ENCODE results near the gene HOXC9.
"Not testable (repeated sequence)": the region's sequence is repeated elsewhere in the genome, so short reads cannot be mapped to it uniquely, and the experiment has no call there.

The HOXC9 gene

GRCh38 chr12:54040148-54040494, 40.2 kb downstream of the HOXC9 start:
- no peak for DNase-seq (ENCODE audit: low read depth in 2 of 2)

DNA sequence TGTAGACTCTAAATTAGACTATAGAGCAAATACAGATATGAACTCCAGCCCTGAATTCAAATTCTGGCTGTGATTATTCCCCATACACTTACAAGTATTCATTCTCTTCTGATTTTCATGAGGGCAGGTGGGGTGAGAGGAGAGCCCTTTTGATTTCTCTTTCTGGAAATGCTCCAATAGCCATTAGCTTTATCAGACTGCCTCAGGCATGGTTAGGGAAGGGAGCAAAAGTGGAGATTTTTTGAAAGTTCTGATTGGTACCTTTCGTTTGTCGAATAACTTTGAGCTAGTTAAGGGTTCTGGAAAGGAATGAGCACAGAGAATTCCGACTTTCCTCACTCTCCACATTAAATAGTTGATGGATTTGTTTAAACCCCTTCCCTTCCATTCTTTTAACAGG, 40.7 kb downstream of the HOXC9 start:
- DNase-seq (ENCODE audit: low read depth in 2 of 2) = no peak

DNA sequence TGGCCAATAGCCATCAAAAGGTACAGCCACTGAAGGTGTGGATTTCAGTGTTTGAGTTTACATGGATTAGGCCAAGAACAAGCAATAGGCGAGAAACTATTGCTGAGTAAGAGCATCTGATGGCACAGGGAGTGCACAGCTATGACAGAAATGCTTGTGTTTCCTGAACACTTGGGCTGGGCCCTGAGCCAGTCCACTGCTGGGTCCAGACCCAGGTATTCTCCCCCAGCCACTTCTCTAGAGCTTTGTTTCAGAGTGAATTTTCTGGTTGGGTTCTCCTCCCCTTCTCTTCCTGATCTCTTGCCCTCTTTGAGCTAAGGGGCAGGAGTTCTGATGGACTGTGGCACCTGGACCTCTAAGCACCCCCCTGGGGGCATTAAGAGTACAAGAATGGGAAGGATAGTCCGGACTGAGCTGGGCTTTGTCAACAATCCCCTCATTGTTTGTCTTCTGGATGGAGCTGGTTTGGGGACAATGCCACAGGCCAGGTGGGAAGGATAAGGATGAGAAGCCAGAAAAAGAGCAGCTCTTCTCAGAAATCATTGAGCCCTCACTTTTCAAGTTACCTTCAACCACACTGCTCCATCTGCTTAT, 41.2 kb downstream of the HOXC9 start:
- DNase-seq (ENCODE audit: low read depth in 2 of 2) = no peak

- DNase-seq (ENCODE audit: low read depth in 2 of 2) = not testable (repeated sequence)
Observed at GRCh38 chr12:54042033-54042432, 42.1 kb downstream of the HOXC9 start.

- no peak for DNase-seq (ENCODE audit: low read depth in 2 of 2)
Observed at GRCh38 chr12:54042970-54043853, 43.3 kb downstream of the HOXC9 start.

DNA sequence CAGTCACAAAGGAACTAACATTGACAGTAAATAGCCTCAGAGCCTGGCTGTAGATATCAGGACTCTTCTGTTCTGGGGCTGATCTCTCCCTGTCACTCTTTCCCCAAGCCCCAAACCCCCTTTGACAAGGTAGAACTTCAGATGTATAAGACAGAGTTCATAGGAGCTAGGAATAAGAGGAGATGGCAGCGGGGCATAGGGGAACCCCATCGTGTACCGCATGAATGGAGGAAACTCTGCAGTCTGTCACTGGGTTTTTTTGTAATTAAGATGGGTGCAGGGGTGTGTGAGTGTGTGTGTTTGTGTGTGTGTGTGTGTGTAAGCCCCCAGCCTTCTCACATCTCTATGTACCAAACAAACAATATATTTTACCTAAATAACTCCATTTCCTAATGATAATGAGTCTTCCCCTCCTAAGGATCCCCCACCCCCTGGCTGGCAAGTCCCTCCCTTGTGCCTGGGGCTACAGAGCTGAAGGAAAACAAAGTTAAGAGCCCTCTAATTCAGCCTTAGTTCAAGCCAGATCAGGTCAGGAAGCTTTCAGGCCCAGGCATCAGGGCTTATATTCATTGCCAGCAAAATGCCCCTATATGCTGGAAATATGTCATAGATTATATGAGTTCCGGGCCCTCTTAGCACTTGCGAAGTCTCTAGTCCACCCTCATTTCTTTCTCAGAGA, 44.6 kb downstream of the HOXC9 start:
- no peak for DNase-seq (ENCODE audit: low read depth in 2 of 2)

DNA sequence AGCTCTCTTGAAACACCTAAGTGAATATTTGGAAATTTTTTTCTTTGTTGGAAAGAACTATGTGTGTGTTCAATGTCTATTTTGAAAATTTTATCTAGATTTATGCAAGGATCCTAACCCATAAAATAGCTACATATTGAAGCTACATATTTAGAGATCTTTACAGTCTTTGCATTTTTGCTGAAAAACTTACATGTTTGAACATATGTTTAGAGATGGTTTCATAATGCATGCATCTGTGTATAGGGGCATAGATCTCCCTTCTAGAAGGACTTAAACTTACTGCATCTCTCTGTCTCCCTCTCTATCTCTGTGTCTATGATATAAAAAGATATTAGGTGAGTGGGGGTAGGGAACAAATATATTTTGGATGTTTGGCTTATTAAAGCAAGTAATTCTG, 45.4 kb downstream of the HOXC9 start:
- DNase-seq (ENCODE audit: low read depth in 2 of 2) = no peak

DNA sequence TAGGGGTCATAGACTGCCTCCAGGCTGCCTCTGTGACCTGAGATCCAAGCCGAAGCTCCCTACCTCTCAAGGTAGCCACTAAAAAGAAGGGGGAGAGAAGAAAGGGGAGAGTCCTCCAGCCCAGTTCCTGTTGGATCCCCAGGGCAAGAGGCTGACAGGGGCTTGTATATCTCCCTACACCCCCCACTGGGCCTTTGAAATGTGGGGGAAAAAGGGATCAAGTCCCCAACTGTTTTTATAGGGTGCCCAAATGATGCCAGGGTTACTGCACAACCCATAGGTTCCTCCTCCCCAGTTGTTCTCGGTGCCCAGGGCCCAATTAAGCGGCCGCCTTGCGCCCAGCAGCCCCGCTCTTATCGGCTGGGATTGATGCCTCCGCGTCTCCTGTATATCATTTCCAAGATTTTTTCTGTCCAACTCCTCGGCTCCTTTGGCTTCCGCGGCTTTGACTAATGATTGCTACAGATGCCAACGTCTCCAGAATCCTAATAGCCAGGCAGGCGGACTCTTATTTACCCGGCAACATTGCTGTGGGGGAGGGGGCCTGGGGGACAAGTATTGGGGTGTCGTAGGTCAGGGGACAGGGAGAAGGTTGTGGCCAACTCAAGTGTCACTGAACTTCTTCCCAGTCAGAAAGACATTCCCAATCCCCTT, 46.0 kb downstream of the HOXC9 start:
- DNase-seq (ENCODE audit: low read depth in 2 of 2) = no peak

GRCh38 chr12:54046809-54047159, 46.8 kb downstream of the HOXC9 start:
- DNase-seq (ENCODE audit: low read depth in 2 of 2) = no peak

DNA sequence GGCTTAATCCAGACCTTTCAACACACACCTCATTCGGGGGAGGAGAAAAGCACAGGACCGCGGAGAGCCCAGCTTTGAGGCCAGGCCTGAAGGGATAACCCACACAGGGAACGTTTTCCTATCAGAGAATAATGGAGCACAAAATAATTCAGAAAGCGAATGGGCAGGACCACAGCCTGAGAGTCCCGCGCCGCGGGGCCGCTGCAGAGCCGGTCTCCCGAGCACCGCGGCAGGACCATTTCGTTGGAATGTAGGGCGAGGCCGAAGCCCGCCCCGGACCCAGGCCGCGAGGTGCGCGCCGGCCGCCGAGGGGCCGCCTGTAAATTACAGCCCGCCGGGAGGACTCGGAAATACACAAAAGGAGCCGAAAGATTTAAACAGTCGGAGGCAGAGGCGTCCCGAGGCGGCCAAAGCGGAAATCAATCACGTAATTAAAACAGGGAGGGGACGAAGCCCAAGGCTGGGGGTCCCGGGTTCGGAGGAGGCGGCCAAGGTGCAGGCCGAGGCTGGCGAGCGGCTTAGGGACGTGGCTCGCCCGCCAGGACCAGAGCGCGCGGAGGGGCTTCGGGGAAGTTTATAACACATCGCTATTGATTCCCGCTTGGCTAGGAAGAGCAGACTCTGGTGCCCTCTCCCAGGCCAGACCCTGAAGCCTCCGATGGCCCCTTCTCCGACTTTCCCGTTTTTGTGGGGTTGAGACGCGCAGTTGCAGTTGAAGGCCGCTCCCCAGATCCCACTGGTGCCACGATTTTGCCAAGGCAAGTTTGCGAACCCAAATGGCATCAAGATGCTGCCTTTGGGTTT, 47.4 kb downstream of the HOXC9 start:
- no peak for DNase-seq (ENCODE audit: low read depth in 2 of 2)

DNA sequence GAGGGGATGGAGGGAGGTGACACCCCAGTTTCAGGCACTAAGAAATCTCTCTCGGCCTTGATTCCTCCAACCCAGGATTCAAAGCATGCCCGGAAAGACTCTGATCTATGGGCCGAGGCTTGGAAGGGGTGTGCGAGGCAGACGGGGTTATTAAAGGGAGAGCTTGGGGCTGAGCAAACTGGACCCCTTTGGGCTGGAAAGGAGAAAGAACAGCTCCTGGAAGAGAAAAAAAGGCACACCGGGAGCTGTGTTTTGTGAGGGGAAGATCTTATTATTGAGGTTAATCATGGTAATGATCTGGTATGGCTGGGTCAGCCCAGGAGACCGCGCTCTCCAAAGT, 48.0 kb downstream of the HOXC9 start:
- DNase-seq (ENCODE audit: low read depth in 2 of 2) = no peak

DNA sequence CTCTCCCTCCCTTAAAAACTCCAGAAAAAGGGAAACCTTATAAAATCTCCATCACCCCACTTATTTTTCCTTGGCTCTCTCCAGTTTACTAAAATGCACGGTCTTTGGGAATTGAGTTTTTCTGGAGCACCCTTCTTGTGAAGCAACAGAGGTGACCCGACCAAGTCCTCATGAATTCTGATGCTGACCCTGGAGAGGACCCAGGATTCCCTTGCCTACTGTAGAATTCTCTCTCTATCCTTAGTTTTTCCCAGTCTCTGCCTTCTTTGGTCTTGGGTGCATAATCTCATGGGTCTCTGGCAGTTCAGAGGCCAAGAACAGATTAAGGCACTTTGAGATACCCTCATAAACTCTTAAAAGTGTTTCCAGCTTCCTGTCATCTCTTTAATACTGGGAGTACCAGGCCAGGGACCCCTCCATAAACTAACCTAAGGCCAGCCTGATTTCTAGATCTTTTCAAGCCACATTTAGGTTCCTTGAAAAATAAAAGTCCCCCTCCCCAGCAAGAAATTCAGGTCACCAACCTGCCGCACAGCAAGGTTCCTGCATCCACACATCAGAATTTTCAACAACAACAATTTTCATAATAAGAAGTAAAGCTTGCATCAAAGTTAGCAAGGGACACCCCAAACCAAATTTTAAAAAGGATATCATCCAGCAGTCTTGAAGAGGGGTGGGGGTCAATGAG, 48.6 kb downstream of the HOXC9 start:
- no peak for DNase-seq (ENCODE audit: low read depth in 2 of 2)

GRCh38 chr12:54049108-54049507, 49.1 kb downstream of the HOXC9 start:
- no peak for DNase-seq (ENCODE audit: low read depth in 2 of 2)

DNA sequence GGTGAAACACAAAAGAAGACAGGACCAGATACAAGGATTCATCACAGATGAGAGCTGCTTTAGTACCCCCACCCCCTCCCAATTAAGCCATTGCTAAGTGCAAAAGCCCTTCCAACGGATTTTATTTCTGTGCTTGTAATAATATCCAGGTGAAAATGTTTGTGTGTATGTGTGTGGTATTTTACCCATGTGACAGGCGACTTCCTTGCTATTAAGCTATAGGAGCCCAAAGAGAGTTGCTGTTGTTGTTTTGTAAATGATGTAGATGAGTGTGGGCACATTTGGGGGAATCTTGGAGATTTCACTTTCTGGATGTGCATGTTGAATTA, 50.5 kb downstream of the HOXC9 start:
- no peak for DNase-seq (ENCODE audit: low read depth in 2 of 2)

GRCh38 chr12:54051026-54051842, 51.3 kb downstream of the HOXC9 start:
- no peak for DNase-seq (ENCODE audit: low read depth in 2 of 2)

DNA sequence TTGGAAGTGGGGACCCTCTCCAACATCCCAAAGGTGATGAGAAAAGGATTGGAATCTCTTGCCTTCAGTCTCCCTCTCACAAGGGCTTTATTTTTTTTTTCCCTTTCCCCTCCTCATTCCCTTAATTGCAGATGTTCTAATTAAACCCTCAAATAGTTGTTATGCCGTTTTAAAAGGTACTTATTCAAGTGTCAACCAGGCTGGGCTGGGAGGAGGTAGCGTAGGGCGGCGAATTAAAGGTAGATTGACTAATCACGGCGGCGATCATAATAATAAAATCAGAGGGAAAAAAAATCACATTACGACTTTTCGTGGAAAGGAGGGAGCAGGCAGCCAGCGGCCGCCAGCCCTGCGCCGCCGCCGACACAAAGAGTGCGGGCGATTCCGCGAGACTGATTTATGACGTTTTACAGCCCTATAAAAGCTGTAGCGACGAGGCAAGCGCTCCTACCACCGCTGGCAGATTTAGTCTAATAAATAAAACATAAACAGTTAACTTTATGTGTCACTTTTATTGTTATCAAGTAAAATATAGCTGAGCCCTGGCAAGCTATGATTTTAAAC, 52.0 kb downstream of the HOXC9 start:
- no peak for DNase-seq (ENCODE audit: low read depth in 2 of 2)

DNA sequence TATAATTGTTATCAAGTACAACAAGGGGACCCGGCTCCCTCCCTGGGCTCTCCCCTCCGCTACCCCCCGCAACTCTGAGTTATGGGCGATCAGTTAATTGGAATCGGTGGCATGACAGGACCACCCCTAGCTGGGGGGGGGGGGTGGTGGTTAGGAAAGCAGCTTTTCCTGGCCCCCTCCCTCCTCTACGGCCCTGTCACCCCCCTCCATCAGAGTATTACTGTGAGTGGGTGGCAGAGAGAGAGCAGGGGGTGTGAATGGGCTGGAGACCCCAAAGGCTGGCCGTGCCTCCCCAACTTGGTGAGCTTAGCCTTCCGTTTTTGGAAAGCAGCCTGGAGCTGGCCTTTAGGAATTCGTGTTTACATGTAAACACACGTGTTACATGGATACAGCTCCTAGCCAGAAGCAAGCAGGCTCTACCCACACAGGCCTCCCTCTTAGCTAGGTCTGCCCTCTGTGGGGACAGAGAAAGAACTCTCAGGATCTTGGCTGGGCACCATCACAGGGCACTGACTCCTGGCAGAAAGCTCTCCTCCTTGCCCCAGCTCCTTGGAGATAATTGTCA, 52.6 kb downstream of the HOXC9 start:
- no peak for DNase-seq (ENCODE audit: low read depth in 2 of 2)

All from stimulated activated CD4-positive, alpha-beta T cell treated with anti-CD3 and anti-CD28 coated beads, Interleukin-1b, Interleukin-23, amount 100 ng/mL, for 1 hour (primary cell).